ENCODE results near the gene ITPKA.

DNA sequence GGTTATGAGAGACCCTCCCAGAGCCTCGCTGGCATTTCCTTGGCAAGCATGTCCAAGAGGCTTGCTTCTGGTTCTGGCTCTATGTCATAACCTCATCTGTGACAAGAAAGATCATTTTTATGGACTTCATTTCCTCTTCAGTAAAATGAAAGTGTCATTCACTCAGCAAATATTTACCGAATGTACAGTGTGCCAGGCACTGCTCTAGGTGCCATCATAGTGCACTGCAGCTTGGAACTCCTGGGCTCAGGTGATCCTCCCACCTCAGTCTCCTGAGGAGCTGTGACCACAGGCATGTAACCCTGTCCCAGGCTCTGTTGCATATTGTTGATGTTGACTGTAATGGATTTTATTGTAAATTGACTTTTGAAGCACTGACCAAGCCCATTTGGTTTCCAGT, 18.7 kb upstream of the ITPKA start:
- TF ChIP-seq CTCF (IDR thresholded peaks at IDR 0.05) (no peak), POLR2AphosphoS5 (IDR thresholded peaks at IDR 0.05) (no peak)

Data from breast epithelium (tissue), 3 donors.